Limb (tissue), 2 donors: ENCODE measurements around the gene PTPRK.
A peak's percentile ranks its signal among the peaks of the same experiment; 100 is the strongest.

Source experiments
- DNase-seq, 2 donors: peaks; one replicate each; pipeline ENCODE4 v3.0.0-alpha.2; 2016; ENCODE audit errors: extremely low spot score in 2 of 2

The PTPRK gene

GRCh38 chr6:128520436-128521281 lies at the start of gene PTPRK:
Gene PTPRK (minus strand): TSS chr6:128520599. CDS start chr6:128520358, 241 bp downstream.
- DNase-seq: peak; percentile 94 to 97

- no peak for DNase-seq
These were observed 46.6 kb upstream of the PTPRK start for GRCh38 chr6:128567029-128567428.

- DNase-seq: no peak
These were observed 40.6 kb upstream of the PTPRK start for GRCh38 chr6:128560966-128561365.

GRCh38 chr6:128558924-128559323 lies 38.5 kb upstream of the PTPRK start:
- DNase-seq: no peak

GRCh38 chr6:128558021-128558420 lies 37.6 kb upstream of the PTPRK start:
- no peak for DNase-seq

- no peak for DNase-seq
These were observed 36.7 kb upstream of the PTPRK start for GRCh38 chr6:128557081-128557480.

- no peak for DNase-seq
These were observed 33.9 kb upstream of the PTPRK start for GRCh38 chr6:128554302-128554701.

GRCh38 chr6:128541261-128541660 lies 20.9 kb upstream of the PTPRK start:
- DNase-seq: no peak

- no peak for DNase-seq
These were observed 18.4 kb upstream of the PTPRK start for GRCh38 chr6:128538763-128539162.

- no peak for DNase-seq
These were observed 12.4 kb upstream of the PTPRK start for GRCh38 chr6:128532827-128533226.

- no peak for DNase-seq
These were observed 11.7 kb upstream of the PTPRK start for GRCh38 chr6:128532136-128532535.

GRCh38 chr6:128531696-128532095 lies 11.3 kb upstream of the PTPRK start:
- no peak for DNase-seq

GRCh38 chr6:128528241-128528640 lies 7.8 kb upstream of the PTPRK start:
- no peak for DNase-seq

- no peak for DNase-seq
These were observed 7.0 kb upstream of the PTPRK start for GRCh38 chr6:128527375-128527774.

- no peak for DNase-seq
These were observed 5.9 kb upstream of the PTPRK start for GRCh38 chr6:128526152-128526914.

- DNase-seq: no peak
These were observed 5.0 kb upstream of the PTPRK start for GRCh38 chr6:128525406-128525805.

- DNase-seq: peak in 1 of 2 donors; percentile 12
These were observed 858 bp upstream of the PTPRK start for GRCh38 chr6:128521282-128521632.

GRCh38 chr6:128519931-128520435 lies 416 bp downstream of the PTPRK start:
- DNase-seq: peak in 1 of 2 donors; percentile 24

- DNase-seq: peak; percentile 32 to 76
These were observed 1.1 kb downstream of the PTPRK start for GRCh38 chr6:128519132-128519930.

GRCh38 chr6:128518434-128519131 lies 1.8 kb downstream of the PTPRK start:
- no peak for DNase-seq

- DNase-seq: no peak
These were observed 3.3 kb downstream of the PTPRK start for GRCh38 chr6:128517124-128517523.
